ENCODE data around the gene PDHA1.
A peak's percentile ranks its signal among the peaks of the same experiment; 100 is the strongest.

Gene PDHA1

DNA sequence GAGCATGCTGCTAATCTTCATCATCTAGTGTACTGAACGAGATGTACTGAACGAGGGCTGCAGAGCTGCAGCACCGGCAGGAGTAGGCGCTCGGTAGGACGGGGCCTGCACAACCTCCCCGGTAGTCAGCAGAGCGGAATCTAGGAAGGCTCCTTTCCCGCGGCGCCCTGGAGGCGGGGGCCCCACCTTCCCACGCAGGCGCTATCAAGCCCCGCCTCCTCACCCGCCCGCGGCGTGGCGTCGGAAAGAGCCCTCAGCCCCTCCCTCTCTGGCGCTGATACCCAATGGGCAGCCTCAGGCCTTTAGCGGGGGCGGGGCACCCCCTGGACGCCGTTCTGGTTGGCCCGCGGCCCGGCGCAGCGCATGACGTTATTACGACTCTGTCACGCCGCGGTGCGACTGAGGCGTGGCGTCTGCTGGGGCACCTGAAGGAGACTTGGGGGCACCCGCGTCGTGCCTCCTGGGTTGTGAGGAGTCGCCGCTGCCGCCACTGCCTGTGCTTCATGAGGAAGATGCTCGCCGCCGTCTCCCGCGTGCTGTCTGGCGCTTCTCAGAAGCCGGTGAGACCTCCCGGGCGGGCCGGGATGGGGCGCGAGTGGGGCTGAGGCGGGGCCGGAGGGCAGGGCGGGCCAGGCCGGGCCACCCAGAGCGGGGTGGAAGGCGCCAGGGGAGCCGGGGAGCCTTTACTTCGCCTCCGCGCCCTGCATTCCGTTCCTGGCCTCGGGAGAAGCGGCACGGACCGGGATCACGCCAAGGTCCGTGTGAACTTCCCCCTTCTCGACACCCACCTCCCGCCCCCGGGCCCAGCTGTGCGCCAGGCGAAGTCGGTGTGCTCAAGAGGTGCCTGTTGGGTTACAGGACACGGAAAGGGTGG is at the start of gene PDHA1:
Gene PDHA1 (plus strand): TSS at position 393 of the 874 bp plus-strand sequence. CDS start 111 bp downstream, at position 504.
- DNase-seq: peak; percentile 88

DNA sequence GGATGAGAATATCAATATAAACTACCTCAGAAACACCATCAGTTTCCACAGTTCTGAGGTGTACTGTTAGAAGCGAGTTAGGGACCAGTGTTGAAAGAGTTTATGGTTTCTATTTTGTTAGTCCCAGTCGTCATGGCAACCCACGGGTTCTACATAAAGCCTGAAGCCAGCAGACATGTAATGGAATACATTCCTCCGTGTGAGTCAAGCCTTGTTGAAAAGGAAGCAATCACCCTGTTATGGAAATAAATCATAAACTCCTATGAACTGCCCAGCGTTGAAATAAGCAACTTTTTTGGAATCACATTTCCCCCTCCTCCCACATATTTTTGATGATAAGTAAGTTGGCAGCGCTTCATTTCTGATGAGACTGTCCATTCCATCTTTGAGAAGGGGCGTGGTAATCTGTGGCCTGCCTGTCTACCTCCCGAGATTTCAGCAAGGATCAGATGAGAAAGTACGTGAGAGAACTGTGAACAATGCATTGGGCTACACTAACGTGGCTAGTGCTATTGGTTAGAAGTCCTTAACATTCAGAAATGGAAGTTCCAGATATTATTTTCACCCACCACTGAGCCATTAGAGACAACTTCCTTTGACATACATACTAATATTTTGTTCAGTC is 40.4 kb upstream of the PDHA1 start:
- DNase-seq: no peak

DNA sequence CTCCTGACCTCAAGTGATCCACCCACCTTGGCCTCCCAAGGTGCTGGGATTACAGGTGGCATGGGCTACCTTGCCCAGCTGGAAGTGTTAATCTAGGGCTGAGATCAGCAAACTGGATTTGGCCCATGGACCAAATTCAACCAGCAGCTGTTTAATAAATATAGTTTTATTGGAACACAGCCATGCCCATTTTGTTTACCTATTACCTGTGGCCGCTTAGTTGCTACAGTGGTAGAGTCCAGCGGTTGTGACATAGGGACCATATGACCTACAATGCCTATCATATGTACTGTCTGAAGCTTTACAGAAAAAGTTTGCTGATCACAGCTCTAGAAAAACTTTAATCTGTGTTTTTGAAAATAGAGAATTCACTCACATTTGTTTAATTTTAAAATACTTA is 17.2 kb upstream of the PDHA1 start:
- no peak for DNase-seq

DNA sequence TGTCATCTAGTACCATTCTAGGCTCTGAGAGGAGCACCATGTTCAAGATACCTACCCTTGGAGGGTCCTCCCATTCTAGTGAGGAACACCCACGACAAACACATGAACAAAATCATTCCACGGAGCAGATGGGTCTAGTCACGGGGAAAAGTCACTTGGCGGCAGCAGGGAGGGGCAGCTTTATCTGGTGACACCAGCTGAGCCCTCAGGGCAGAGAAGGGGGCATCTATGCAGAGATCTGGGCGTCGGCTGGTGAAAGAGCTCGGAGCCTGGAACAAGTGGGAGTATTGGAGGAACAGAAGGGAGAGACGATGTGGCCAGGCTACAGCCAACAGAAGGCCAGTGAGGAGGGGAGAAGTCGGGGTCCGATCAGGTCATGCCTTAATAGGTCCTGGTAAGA is 11.9 kb upstream of the PDHA1 start:
- DNase-seq: no peak

DNA sequence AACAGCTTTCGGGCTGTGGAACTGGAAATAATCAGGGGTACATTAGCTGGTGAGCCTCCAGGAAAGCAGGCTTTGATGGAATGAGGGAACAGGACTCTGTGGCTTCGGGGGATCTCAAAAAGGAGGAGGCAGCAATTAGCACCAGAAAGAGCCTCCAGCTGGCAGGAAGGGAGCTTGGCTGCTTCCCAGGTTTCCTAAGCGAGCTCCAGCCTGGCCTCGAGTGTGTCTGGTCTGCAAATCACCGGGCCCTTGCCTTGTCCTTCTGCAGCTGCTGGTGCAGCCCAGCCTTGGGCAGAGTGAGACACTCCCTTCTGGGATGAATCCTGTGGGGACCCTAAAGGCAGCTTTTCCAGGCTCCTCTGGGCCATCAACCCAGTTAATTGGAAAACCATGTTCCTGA is 10.7 kb upstream of the PDHA1 start:
- peak; percentile 60 for DNase-seq

DNA sequence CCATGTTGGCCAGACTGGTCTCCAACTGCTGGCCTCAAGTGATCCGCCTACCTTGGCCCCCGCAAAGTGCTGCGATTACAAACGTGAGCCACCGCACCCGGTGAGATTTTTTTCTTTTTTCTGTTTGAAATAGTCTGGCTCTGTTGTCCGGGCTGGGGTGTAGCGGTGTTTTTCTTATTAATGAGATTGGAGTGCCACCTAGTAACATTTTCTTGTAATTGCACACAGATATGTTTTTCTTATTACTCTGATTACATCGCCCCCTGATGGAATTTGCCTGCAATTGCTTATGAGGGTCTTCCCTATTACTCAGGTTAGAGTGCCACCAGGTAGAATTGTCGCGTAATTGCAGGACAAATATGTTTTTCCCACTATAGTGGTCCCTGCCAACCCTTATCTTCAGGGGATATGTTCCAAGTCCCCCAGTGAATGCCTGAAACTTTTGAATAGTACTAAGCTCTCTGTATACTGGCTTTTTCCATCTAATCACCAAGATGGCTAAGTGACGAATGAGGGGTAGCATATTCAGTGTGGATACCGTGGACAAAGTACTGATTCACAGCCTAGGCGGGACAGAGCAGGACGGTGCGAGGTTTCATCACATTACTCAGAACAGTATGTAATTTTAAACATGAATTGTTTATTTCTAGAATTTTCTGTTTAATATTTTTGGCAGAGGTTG is 8.6 kb upstream of the PDHA1 start:
- no peak for DNase-seq

DNA sequence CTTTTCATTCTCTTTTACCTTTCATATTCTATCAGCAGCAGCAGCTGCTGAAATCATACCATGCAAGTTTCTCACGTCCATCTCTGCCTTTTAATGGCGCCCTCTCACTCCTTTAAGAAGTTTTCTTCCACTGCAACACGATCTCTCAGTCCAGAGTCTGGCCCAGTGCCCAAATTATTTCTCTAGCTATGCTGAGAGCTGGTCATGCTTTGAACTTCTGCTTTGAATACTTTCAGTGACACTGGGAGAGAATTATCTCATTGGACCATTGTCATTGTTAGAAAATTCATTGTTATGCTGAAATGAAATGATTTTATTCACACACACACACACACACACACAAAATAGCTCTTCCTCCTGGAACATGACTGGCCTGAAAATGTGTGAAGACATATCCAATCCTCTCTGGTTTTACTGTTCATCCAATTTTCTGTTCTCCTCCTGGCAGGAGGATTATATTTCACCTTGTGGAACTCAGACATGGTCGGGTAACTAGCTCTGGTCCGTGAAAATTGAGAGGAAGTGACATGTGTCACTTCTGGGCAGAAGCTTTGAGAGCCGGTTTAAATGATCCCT is 1.3 kb upstream of the PDHA1 start:
- DNase-seq: no peak

DNA sequence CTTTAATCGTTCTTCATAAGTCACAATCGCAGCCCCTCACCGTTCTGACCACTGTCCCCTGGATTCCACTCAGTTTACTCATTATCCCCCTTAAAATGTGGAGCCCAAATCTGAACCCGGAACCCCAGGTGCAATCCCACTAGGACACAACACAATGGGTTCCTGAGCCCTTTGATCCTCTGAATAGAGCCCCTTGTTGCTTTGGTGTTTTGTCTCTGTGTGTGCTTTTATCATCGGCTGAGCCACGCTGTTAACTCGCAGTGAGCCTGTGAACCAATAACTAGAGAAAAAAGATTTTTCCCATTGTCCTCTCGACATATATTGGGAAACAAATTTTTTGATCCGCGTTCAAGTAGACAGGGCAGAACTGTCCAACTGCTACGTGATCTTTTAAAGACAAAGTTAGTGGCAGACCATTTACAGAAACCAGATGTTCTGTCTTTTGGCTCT is 617 bp upstream of the PDHA1 start:
- DNase-seq: no peak

DNA sequence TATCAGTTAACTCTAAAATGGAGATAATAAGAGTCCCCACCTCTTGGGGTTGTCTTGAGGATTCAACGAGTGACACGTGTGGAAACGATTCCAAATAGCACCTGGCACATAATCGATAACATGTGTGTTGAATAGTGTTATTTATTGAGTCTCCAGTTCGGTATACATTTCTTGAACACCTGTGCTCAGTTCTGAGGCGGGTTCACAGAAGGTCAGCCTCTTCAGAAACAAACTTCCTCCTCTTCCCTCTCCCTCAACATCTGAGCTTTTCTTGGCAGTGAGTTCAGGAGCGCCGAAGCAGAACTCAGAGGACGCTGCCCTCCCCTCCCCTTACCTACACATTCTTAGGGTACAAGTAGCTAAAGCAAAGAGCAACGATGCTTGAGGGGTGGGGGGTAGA is 934 bp downstream of the PDHA1 start:
- DNase-seq: no peak

DNA sequence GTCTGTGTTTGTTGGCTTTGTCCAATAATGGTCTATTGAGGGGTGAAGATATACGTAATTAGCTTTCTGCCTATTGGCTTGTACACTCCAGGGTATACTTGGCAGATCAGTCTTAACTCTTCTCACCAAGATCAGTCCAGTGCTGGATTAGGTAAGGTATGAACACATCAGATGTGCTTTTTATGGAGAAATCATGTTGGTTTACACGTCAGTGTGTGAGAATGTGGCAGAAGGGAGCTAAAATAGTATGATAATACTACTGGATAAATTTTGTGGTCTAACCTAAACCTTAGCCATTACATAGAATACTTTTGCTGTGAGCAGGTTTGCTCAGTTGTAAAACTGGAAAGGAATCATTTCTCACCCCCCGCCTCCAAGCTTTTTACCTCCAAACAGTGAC is 4.2 kb downstream of the PDHA1 start:
- no peak for DNase-seq

DNA sequence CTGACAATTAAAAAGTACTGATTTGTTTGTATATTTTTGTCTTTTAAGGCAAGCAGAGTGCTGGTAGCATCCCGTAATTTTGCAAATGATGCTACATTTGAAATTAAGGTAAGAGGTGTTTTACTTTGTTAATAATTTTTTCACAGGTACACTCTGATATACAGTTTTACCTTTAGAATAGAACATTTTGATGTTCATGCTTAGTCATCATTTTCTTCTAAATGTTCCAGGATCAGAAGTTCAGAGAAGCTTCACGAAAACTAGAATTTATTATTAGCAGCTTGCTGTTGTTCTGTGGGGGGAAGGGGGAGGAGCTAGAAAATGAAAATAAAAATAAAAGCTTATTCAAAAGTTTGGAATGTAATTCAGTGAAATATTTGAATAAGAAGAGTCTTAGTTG is 5.5 kb downstream of the PDHA1 start:
- DNase-seq: no peak

DNA sequence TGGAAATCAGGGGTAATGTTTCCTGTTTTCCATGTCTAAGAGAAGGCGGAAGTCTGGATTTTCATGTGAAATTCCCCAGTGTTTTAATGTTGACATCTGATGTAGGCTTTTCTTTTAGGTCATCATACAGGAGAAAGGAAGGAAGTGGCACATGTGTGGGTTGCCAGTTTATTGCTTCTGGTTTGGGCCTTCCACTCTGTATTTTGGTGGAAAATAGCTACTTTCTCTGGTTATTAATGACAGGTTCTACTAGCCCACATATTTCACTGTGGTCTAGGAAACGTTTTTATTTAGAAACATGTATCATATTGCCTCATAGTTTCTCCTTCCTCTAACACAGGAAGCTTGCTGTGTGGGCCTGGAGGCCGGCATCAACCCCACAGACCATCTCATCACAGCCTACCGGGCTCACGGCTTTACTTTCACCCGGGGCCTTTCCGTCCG is 7.2 kb downstream of the PDHA1 start:
- no peak for DNase-seq

DNA sequence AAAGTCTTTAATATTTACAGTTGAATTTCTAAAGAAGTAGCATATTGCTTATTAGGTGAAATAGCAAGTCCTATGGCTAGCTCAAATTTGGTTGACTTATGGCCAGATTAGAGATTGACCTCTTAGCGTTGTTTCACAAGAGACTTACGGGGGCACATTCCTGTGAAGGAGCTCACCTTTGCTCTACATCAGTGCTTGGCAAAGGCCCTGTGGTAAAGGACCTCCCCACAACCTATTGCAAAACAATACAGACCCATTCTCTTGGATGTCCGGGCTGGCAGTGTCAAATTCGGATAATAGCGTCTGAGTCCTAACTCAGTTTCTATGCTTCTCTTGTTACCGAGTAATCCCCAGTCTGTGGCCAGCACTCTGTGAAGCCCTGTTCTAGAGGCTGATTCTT is 10.9 kb downstream of the PDHA1 start:
- DNase-seq: no peak

DNA sequence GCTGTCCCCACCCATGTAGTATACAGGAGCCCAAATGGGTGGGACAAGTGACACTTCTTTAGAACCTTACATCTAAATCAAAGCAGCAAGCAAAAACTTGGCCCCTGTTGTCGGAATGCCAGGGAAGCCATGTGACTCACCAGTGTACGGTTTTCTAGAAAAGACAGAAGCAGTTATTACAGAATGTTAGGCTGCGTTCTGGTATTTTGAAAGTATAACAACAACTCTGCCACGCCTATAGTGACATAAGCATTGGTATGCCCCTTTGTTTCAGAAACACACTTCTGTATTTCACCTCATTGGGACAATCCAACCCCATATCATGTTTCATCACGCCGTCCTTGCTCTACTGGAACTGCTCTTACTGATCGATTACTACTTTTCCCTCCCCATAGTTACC is 14.8 kb downstream of the PDHA1 start:
- no peak for DNase-seq

DNA sequence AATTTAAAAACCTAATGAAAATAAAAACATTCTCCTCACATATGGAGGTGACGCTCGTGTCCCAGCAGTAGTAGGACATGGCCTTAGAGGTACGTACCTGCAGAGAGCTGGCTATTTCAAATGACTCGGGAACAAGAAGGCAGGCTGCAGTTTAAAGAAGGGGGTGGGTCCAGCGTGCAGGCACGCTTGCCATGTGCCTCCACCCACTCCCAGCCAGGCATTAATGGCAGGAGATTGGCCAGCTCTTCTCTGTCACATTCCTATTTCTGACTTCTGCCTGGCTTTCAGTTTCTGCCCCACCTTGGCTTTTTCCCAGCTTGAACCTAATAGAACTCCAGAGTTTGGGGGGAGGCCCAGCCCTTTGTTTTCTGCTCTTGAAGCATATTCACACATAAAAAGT is 17.2 kb downstream of the PDHA1 start:
- no peak for DNase-seq

DNA sequence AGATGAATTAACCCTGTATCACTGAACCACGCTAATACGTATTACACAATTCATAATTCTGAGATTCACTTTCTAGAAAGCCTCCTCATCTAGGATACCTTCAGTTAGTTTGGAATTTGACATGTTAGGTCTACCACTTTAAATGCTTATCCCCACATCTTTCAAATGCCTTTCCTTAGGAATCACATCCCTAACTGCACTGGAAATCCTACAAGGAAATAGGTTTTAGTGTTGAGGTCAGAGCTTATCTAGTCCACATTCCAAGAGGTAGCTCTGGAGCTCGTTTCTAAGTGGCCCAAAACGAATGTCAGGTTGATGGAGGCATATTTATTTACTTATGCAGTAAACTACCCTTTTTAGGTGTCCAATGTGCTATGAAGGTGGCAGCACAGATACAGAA is 18.0 kb downstream of the PDHA1 start:
- no peak for DNase-seq

DNA sequence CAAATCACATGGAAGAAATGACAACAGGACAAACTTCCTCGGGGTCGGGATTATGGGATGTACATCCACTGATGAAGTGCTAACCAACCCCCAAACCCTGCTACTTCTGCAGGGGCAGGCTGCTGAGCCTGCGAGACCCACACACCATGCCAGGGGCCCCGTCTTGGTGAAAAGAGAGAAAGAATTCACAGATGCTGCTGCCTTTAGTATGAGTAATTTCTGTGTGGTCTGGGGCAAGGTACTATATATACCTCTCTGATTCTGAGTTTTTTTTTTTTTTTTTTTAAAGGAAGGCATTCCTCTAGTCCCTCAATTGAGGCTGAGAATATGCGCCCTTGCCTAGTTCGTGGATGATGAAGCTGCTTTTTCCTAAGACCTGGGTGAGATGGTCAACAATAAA is 24.8 kb downstream of the PDHA1 start:
- DNase-seq: no peak

DNA sequence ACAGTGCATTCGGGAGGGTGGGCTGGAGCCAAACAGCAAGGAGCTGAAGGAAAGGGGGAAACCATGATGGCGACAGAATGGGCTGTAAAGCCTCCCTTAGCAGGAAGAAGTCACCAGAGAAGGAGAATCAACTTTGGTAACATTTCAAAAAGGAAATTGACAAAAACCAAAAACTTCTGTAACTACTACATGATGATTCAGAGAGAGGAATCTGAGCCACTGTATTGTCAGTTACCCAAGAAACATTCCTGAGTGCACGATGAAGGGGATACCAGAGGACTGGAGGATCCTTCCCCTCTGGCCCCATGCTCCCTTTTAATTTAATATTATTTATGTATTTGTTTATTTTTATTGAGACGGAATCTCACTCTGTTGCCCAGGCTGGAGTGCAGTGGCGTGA is 26.3 kb downstream of the PDHA1 start:
- DNase-seq: no peak

DNA sequence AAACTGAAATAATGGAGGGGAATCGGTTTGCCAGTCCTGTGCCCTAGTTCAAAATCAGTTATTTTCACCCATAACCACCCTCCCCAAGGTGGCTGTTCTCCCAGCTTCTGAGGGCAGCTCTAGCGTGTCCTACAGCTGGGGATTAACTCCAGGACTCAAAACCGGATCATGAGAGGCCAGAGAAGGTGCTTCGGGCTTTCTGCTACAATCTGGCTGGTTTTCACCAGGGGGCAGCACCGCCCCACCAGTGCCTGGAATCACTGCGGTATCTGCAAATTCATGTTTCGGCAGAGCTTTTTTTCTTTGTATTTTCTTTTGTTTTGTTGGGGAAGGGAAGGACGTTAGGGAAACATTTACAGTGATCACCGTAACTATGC is 28.4 kb downstream of the PDHA1 start:
- peak; percentile 52 for DNase-seq

DNA sequence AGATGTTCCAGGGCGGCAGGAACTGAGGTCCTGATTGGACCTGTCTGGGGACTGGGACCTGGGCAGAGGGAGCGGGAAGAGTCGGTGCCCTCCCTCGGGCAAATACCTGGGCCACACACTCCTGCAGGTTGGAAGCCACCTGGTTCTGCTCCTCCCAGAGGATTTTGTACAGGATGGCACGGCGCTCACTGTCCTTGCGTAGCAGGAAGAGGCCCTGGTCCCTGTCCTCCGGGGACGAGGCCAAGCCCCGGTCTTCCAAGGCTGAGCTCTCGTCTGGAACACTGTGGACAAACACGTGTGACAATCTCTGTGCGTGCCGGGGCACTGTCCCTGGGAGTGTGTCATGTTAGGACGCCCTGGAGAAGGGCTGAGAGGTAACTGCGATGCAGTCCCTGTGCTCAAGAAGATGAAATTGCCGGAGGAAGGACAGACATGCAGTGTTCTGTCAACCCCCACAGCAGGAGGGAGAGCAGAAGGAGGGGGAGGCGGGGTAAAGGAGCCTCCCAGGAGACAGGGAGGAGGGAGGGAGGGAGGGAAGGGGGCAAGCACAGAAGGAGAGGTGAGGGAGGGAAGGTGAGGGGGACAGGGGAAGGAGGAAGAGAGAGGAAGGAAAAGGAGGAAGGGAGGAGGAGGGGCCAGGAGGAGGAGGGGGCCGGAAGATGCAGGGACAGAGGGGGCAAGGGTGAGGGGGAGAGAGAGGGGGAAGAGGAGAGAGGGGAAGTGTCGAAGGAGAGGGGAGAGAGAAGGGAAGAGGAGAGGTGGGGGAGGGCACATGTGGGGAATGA is 29.0 kb downstream of the PDHA1 start:
- DNase-seq: peak; percentile 52

DNA sequence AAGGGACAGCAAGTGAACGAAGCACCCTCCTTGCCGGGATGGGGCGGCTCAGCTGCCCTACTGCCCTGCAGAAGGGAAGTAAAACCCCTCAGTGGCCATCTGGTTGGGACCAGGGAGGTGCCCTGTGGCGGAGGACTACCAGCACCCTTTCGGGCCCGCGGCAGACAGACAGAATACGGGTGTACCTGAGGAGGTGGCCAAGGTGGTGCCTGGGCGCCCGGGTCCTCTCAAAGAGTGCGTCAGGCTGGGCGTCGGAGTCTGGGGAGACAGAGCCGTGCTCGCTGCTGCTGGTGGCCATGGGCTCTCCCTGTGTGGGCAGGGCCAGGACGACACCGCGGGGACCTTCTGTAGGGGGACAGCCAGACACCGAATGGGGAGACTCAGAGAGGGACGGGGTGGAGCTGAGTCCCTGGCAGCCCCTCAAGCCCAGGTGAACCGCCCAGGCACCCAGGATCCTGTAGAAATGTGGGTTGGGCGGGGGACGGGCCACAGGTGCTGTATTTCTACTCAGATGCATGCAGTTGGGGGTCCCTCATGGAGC is 29.7 kb downstream of the PDHA1 start:
- no peak for DNase-seq

DNA sequence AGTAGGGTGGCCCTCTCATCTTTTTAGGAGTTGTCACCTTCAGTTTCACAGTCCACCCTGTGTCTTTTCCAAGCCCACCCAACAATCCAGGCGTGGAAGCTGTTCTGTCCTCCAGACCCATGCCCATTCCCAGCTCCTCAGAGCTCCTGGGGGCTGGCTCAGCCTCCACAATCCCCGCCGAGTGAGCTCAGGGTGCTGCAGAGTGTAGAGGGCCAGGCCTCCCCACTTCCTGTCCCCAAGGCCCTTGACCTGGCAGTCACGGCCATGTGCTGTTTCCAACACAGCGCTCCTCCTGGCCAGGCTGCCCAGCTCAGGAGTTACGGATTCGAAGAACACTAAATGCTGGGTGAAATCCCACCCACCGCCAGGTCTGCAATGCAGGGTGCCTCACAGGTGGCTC is 31.8 kb downstream of the PDHA1 start:
- DNase-seq: no peak
